Endothelial cell of umbilical vein (primary cell): ENCODE data around the gene ITGB3BP. TPM values are rescaled to one million over a fixed set of nuclear protein-coding genes. Genes with fewer than 3 reads are reported as not detected.

Experiments
- BruUV-seq: library from RNA; stranded (reverse); fragments of 400-500 nt; replicated peaks from 2 replicates; lab custom pipeline; 2021; lab: Mats Ljungman, UMichigan
- CTCF ChIA-PET: fragments of 300-600, 350-600 bp; sonication (Branson Sonifier 250); formaldehyde crosslinking; loops from one replicate; lab custom pipeline; 2021; ENCODE audit warnings: antibody characterized with exemption, inconsistent platforms; lab: Charles Lee
- POLR2A ChIA-PET: fragments of 300-600, 350-600 bp; sonication (Branson Sonifier 250); formaldehyde crosslinking; loops from one replicate; lab custom pipeline; 2021; ENCODE audit warnings: antibody characterized with exemption, inconsistent platforms; lab: Charles Lee
- DNase-seq: peaks from one replicate; pipeline ENCODE4 v3.0.0-alpha.2; 2011; ENCODE audit warnings: low read depth, low spot score
- FAIRE-seq: peaks from 2 replicates; lab custom pipeline; 2011; peaks lifted over from hg19 to GRCh38; lab: Jason Lieb, UNC
- H2AFZ ChIP-seq: 2 replicates; pipeline ENCODE4 v1.6.0; 2012; ENCODE audit warnings: low read depth, low read length, control low read depth, inconsistent platforms
- H3K27ac ChIP-seq: 2 replicates; pipeline ENCODE4 v1.5.1; 2011; ENCODE audit warnings: low read depth, mild to moderate bottlenecking, control low read depth, low read length, moderate library complexity; ENCODE audit not compliant: insufficient read depth
- H3K27me3 ChIP-seq, 2 experiments: 2 replicates each; pipeline versions ENCODE4 v1.6.0 to v1.6.1; 2011; ENCODE audit warnings: low read length in 2 of 2, mixed read lengths in 1 of 2; ENCODE audit not compliant: control insufficient read depth in 2 of 2, insufficient read depth in 2 of 2
- H3K36me3 ChIP-seq, 2 experiments: 2 replicates in 1 of 2; 3 replicates in 1 of 2; pipeline ENCODE4 v1.5.1; 2011; ENCODE audit warnings: low read length in 2 of 2, mild to moderate bottlenecking in 1 of 2, moderate library complexity in 1 of 2; ENCODE audit not compliant: control insufficient read depth in 2 of 2, insufficient read depth in 2 of 2; ENCODE audit errors: extremely low read depth in 1 of 2
- H3K4me1 ChIP-seq: 3 replicates; pipeline ENCODE4 v1.5.1; 2011; ENCODE audit warnings: mild to moderate bottlenecking, low read length; ENCODE audit not compliant: control insufficient read depth, insufficient read depth; ENCODE audit errors: extremely low read depth
- H3K4me2 ChIP-seq: 2 replicates; pipeline ENCODE4 v1.6.1; 2011; ENCODE audit warnings: low read length, control low read depth, mixed read lengths; ENCODE audit not compliant: insufficient read depth
- H3K4me3 ChIP-seq, 3 experiments: fragments of 200-600 bp in 1 of 3; sonication (generic), shearing (Covaris generic) in 1 of 3; replicated peaks in 1 of 3; 2 replicates each; pipeline ENCODE4 v1.5.1; 2011 to 2016; ENCODE audit warnings: control low read depth in 3 of 3, low read length in 3 of 3, mild to moderate bottlenecking in 2 of 3, inconsistent platforms in 1 of 3, low read depth in 1 of 3, moderate library complexity in 1 of 3; ENCODE audit not compliant: insufficient read depth in 1 of 3
- H3K79me2 ChIP-seq: 2 replicates; pipeline ENCODE4 v1.6.0; 2012; ENCODE audit warnings: low read length, inconsistent platforms; ENCODE audit not compliant: control insufficient read depth, insufficient read depth
- H3K9ac ChIP-seq: replicated peaks from 2 replicates; pipeline ENCODE3; 2011; ENCODE audit warnings: low read length, control low read depth; ENCODE audit not compliant: insufficient read depth; ENCODE audit errors: extremely low read depth
- H3K9me1 ChIP-seq: replicated peaks from 3 replicates; pipeline ENCODE4 v1.6.0; 2011; ENCODE audit warnings: mild to moderate bottlenecking, low read length; ENCODE audit not compliant: control insufficient read depth, insufficient read depth; ENCODE audit errors: extremely low read depth
- H3K9me3 ChIP-seq: replicated peaks from 2 replicates; pipeline ENCODE4 v1.5.1; 2012; ENCODE audit warnings: low read length, inconsistent platforms; ENCODE audit not compliant: control insufficient read depth, insufficient read depth
- H4K20me1 ChIP-seq: replicated peaks from 2 replicates; pipeline ENCODE3; 2011; ENCODE audit warnings: mild to moderate bottlenecking, low read length; ENCODE audit not compliant: control insufficient read depth, insufficient read depth; ENCODE audit errors: extremely low read depth
- EZH2 ChIP-seq: IDR thresholded peaks from 2 replicates; pipeline ENCODE4 v1.6.1; 2012; ENCODE audit warnings: borderline replicate concordance, low read depth, mild to moderate bottlenecking, moderate library complexity, low read length, inconsistent platforms; ENCODE audit not compliant: severe bottlenecking
- FOS ChIP-seq: IDR thresholded peaks from 2 replicates; pipeline ENCODE4 v1.6.1; 2011; ENCODE audit warnings: mild to moderate bottlenecking, low read length, moderate library complexity, borderline replicate concordance; ENCODE audit not compliant: insufficient read depth
- GATA2 ChIP-seq: IDR thresholded peaks from 2 replicates; pipeline ENCODE4 v1.7.0; 2011; ENCODE audit warnings: low read depth, mild to moderate bottlenecking, moderate library complexity, mixed read lengths, low read length; ENCODE audit not compliant: insufficient read length, insufficient read depth
- JUN ChIP-seq: IDR thresholded peaks from 2 replicates; pipeline ENCODE4 v1.6.1; 2011; ENCODE audit warnings: borderline replicate concordance, low read depth; ENCODE audit not compliant: insufficient read length, insufficient read depth
- MYC ChIP-seq: IDR thresholded peaks from one replicate; pipeline ENCODE4 v1.6.1; 2011; ENCODE audit warnings: mild to moderate bottlenecking, low read depth, low read length
- POLR2A ChIP-seq: IDR thresholded peaks from 2 replicates; pipeline ENCODE4 v1.6.1; 2012; ENCODE audit warnings: low read depth, mild to moderate bottlenecking, control low read depth, low read length
- POLR2AphosphoS5 ChIP-seq: IDR thresholded peaks from 2 replicates; pipeline ENCODE4 v1.6.1; 2012; ENCODE audit warnings: low read depth, mild to moderate bottlenecking, control low read depth, low read length, moderate library complexity; ENCODE audit not compliant: insufficient read depth
- dilution Hi-C: fragments of 300-500 bp; cut with MboI; formaldehyde crosslinking; loops from one replicate; pipeline ENCODE4 v1.15.0; 2019; ENCODE audit warnings: low sequenced_read_pairs; ENCODE audit not compliant: extremely low pct_ligation_motif_present
- intact Hi-C: fragments of 100-400 bp; cut with micrococcal nuclease; formaldehyde crosslinking; loops from one replicate; pipeline ENCODE4 v1.10.0; 2022
- polyA plus RNA-seq, 4 experiments: library from polyadenylated mRNA; depleted of rRNA in 3 of 4; stranded (reverse) in 3 of 4; unstranded in 1 of 4; fragments of >200 nt; gene quantifications; 2 replicates each; pipeline versions ENCODE4 v1.2.1 to v1.2.3, GENCODE V29; 2011 to 2012; ENCODE audit warnings: missing spikeins in 1 of 4
- total RNA-seq: library from RNA; stranded (reverse); gene quantifications from 2 replicates; pipeline ENCODE4 v1.2.3, GENCODE V29; 2021
- TF ChIP-seq, protein P1 (sequence below): IDR thresholded peaks from 2 replicates; pipeline ENCODE4 v1.6.1; 2011; ENCODE audit not compliant: insufficient read depth, insufficient read length
- TF ChIP-seq, protein P2 (sequence below), 2 donors: IDR thresholded peaks; 1 replicate in 1 of 2; 2 replicates in 1 of 2; pipeline ENCODE4 v1.5.1; 2011; ENCODE audit warnings: low read length in 2 of 2, mild to moderate bottlenecking in 2 of 2, moderate library complexity in 2 of 2, control low read depth in 1 of 2, inconsistent platforms in 1 of 2, low read depth in 1 of 2; ENCODE audit not compliant: insufficient read depth in 1 of 2; ENCODE audit errors: extremely low read depth in 1 of 2

The ITGB3BP gene
- total and polyA plus RNA-seq, 2 donors (not counting 3 experiments of a cell fraction or from before 2014, with no cell fraction given) = 5.3 to 24.4 TPM

DNA sequence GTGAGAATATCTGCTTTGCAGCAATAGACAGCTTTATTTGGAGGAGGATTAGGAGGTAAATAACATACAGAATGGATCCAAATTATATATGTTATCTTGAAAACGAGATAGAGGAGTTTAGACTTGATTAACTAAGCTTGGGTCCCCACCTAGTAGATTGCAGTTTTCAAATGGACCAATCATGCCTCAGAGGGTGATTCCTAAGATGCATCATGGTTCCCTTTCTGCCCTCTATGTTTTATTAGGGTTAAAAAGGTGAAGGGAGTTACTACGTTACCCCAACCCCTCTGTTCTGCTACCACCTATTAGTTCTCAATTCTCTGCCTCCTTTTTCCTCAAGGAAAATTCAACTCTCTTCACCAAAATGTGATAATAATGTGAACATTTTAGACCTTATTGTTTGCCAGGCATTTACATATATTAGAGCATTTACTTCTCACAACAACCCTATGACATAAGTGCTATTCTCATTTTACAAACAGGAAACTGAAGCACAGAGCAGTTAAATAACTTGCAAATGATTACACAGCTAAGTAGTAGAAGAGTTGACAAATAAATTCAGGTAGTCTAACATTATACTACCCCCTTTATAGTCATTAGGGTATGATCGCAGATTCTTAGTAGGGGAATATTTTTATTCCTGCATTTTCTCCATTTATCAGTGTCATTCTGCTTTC is 46.8 kb upstream of the ITGB3BP start:
- Histone ChIP-seq H3K36me3 (no peaks in the 10 kb centered on the region), H3K4me1 (no peaks in the 10 kb centered on the region), H4K20me1 (no peaks in the 10 kb centered on the region), H3K9ac (no peak overlapping the region), H3K27ac (no peak overlapping the region), H3K79me2 (no peaks in the 10 kb centered on the region), H3K4me3 (no peak overlapping the region), H3K9me3 (no peaks in the 10 kb centered on the region), H3K4me2 (no peak overlapping the region), H3K27me3 (no peaks in the 10 kb centered on the region), H3K9me1 (no peaks in the 10 kb centered on the region), H2AFZ (no peak overlapping the region)
- ChIA-PET POLR2A (no interaction called here), CTCF (interaction anchor here (1.1 to 1.8 kb wide), 2 partner anchors 12 to 32 kb away, joined by 3 to 4 read pairs; no protein-coding TSS in a partner anchor)
- intact Hi-C loops = no loop called here
- dilution Hi-C loops = no loop called here
- DNase-seq (no peak), FAIRE-seq (no peak)
- no peak for TF ChIP-seq MYC
- TF ChIP-seq, protein P1, sequence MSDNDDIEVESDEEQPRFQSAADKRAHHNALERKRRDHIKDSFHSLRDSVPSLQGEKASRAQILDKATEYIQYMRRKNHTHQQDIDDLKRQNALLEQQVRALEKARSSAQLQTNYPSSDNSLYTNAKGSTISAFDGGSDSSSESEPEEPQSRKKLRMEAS = no peak
- TF ChIP-seq EZH2 = no peak
- no peak for TF ChIP-seq POLR2A
- no peak for TF ChIP-seq POLR2AphosphoS5
- TF ChIP-seq JUN = no peak
- TF ChIP-seq, protein P2, sequence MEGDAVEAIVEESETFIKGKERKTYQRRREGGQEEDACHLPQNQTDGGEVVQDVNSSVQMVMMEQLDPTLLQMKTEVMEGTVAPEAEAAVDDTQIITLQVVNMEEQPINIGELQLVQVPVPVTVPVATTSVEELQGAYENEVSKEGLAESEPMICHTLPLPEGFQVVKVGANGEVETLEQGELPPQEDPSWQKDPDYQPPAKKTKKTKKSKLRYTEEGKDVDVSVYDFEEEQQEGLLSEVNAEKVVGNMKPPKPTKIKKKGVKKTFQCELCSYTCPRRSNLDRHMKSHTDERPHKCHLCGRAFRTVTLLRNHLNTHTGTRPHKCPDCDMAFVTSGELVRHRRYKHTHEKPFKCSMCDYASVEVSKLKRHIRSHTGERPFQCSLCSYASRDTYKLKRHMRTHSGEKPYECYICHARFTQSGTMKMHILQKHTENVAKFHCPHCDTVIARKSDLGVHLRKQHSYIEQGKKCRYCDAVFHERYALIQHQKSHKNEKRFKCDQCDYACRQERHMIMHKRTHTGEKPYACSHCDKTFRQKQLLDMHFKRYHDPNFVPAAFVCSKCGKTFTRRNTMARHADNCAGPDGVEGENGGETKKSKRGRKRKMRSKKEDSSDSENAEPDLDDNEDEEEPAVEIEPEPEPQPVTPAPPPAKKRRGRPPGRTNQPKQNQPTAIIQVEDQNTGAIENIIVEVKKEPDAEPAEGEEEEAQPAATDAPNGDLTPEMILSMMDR (IDR thresholded peaks at IDR 0.05; ENCODE audit: extremely low read depth in 1 of 2, insufficient read depth in 1 of 2, low read depth in 1 of 2, low read length in 2 of 2) = no peak
- no peak for TF ChIP-seq GATA2
- no peak for TF ChIP-seq FOS
- BruUV-seq = no TSS peak
